Adrenal gland (tissue), 12 donors: ENCODE data around the gene MPC1. TPM values are rescaled to one million over a fixed set of nuclear protein-coding genes. Genes with fewer than 3 reads are reported as not detected.
A peak's percentile ranks its signal among the peaks of the same experiment; 100 is the strongest.

Experiments used
- DNase-seq, 7 donors: peaks; one replicate each; pipeline ENCODE4 v3.0.0-alpha.2; 2019 to 2020
- H3K27ac ChIP-seq, 5 donors: fragments of 200-600 bp; sonication (generic) in 4 of 5; 1 replicate in 3 of 5; 2 replicates in 2 of 5; pipeline versions ENCODE4 v1.5.1 to v1.8.0; 2016 to 2020; ENCODE audit warnings: mild to moderate bottlenecking in 1 of 5
- H3K27me3 ChIP-seq: fragments of 200-600 bp; 2 replicates; pipeline ENCODE4 v1.8.0; 2021
- H3K36me3 ChIP-seq, 2 donors: fragments of 200-600 bp; replicated peaks in 1 of 2; 1 replicate in 1 of 2; 2 replicates in 1 of 2; pipeline versions ENCODE4 v1.5.1 to v1.8.0; 2018 to 2022
- H3K4me1 ChIP-seq, 2 donors: fragments of 200-600 bp; replicated peaks in 1 of 2; 1 replicate in 1 of 2; 2 replicates in 1 of 2; pipeline versions ENCODE4 v1.5.1 to v1.8.0; 2018 to 2021
- H3K4me3 ChIP-seq, 4 donors: fragments of 200-600 bp; sonication (generic) in 3 of 4; one replicate each; pipeline ENCODE4 v1.5.1; 2016 to 2018
- H3K9me3 ChIP-seq, 3 donors: fragments of 200-600 bp; sonication (generic) in 1 of 3; replicated peaks in 1 of 3; 1 replicate in 2 of 3; 2 replicates in 1 of 3; pipeline versions ENCODE4 v1.5.1 to v1.8.0; 2016 to 2021
- CTCF ChIP-seq, 6 experiments: fragments of 450-650 bp in 4 of 6; fragments of 200-600 bp in 2 of 6; sonication (generic) in 1 of 6; IDR thresholded peaks; 1 replicate in 5 of 6; 2 replicates in 1 of 6; pipeline versions ENCODE4 v1.5.1 to v1.8.0; 2016 to 2021; ENCODE audit warnings: antibody characterized with exemption in 6 of 6, mild to moderate bottlenecking in 2 of 6, moderate library complexity in 1 of 6
- POLR2A ChIP-seq, 2 donors: fragments of 450-650 bp; IDR thresholded peaks; one replicate each; pipeline ENCODE4 v1.6.1; 2017; ENCODE audit warnings: antibody characterized with exemption in 2 of 2, mild to moderate bottlenecking in 2 of 2, moderate library complexity in 1 of 2
- WGBS, 4 donors: extraction: QIAGEN DNeasy Blood & Tissue Kit in 2 of 4; methylation state at CpG; one replicate each; pipeline versions ENCODE4 v1.1.5 to v1.1.7; 2013 to 2017; 5-methylcytosine and 5-hydroxymethylcytosine counted together
- intact Hi-C, 2 donors: fragments of 100-400 bp; cut with DNase I; formaldehyde crosslinking; loops; one replicate each; pipeline versions ENCODE4 v1.14.1 to v1.15.0; 2022 to 2023
- polyA plus RNA-seq, 3 donors: library from polyadenylated mRNA; stranded (reverse); fragments of 200-250 nt in 2 of 3; fragments of 350-450 nt in 1 of 3; fragmentation: Illumina TruSeq in 1 of 3; extraction: RNeasy Lipid Tissue Mini Kit (QIAGEN cat#74804) in 1 of 3; gene quantifications; one replicate each; pipeline ENCODE4 v1.2.3, GENCODE V29; 2013 to 2014
- total RNA-seq, 9 donors: library from RNA; depleted of rRNA in 4 of 9; stranded (reverse); fragments of >200 nt in 4 of 9; fragments of 120-200 nt in 1 of 9; fragmentation: NEBNext Ultra II Directional in 1 of 9; extraction: Animal tissue kit (Norgen Biotek cat#: 25700) in 1 of 9; gene quantifications; one replicate each; pipeline versions ENCODE4 v1.1.0 to v1.2.4, GENCODE V29; 2013 to 2023
- donor health status: healthy with polysubstance abuse.
- donor health status: Bipolar disorder and iron deficiency.
- donor health status: DM: yes; HTN: yes; CAD: no.
- donor health status: DM: no; HTN: no; CAD: no.
- donor health status: DM: no; HTN: no; CAD: no.
- donor health status: DM: yes; HTN: yes; CAD: no.

Gene MPC1
- total and polyA plus RNA-seq, 12 donors: 22.8 to 76.9 (median 46.0) TPM

- TF ChIP-seq CTCF (IDR thresholded peaks at IDR 0.05) (no peak), POLR2A (IDR thresholded peaks at IDR 0.05) (no peak)
- no peak for DNase-seq
- Histone ChIP-seq H3K9me3 (no peaks in the 10 kb centered on the region), H3K4me3 (peak overlapping the region in 2 of 4 donors; percentile 77 to 94), H3K27me3 (no peaks in the 10 kb centered on the region), H3K4me1 (peaks cover 6 to 20% of the 10 kb centered on the region in 2 donors), H3K27ac (peak overlapping the region in 3 of 5 donors; percentile 86 to 96 (median 96)), H3K36me3 (no peaks in the 10 kb centered on the region)
- 20 to 27% (median 27%) methylated on average over 6 of the region's 6 CpGs for WGBS, 4 donors
- intact Hi-C loops: loop anchor here in 1 of 2 donors (5.0 kb wide), 1 partner anchor 104 kb away; no protein-coding TSS in a partner anchor
Observed at GRCh38 chr6:166381381-166381732, 1.4 kb downstream of the MPC1 start.

GRCh38 chr6:166379800-166380199 lies 2.9 kb downstream of the MPC1 start:
- peaks cover 6 to 20% of the 10 kb centered on the region in 2 donors for H3K4me1 ChIP-seq
- 66 to 74% (median 74%) methylated on average over 4 of the region's 4 CpGs for WGBS, 4 donors
- H3K36me3 ChIP-seq: no peaks in the 10 kb centered on the region
- H3K4me3 ChIP-seq: no peak overlapping the region
- no peaks in the 10 kb centered on the region for H3K9me3 ChIP-seq
- TF ChIP-seq POLR2A (IDR thresholded peaks at IDR 0.05): no peak
- TF ChIP-seq CTCF (IDR thresholded peaks at IDR 0.05): no peak
- intact Hi-C loops: loop anchor here in 1 of 2 donors (5.0 kb wide), 1 partner anchor 102 kb away; no protein-coding TSS in a partner anchor
- DNase-seq: peak in 3 of 7 donors; percentile 16 to 30 (median 24)
- H3K27ac ChIP-seq: no peak overlapping the region
- H3K27me3 ChIP-seq: no peaks in the 10 kb centered on the region

- no peaks in the 10 kb centered on the region for H3K9me3 ChIP-seq
- TF ChIP-seq POLR2A (IDR thresholded peaks at IDR 0.05) (no peak), CTCF (IDR thresholded peaks at IDR 0.05) (no peak)
- no peaks in the 10 kb centered on the region for H3K27me3 ChIP-seq
- no peak overlapping the region for H3K4me3 ChIP-seq
- peaks cover 6 to 18% of the 10 kb centered on the region in 2 donors for H3K4me1 ChIP-seq
- intact Hi-C loops: no loop called here
- no peaks in the 10 kb centered on the region for H3K36me3 ChIP-seq
- no peak for DNase-seq
- H3K27ac ChIP-seq: no peak overlapping the region
- 88 to 94% (median 93%) methylated on average over 1 of the region's 1 CpG for WGBS, 4 donors
Observed at GRCh38 chr6:166379103-166379586, 3.6 kb downstream of the MPC1 start.

- no peaks in the 10 kb centered on the region for H3K27me3 ChIP-seq
- DNase-seq: no peak
- WGBS, 4 donors: 46 to 75% (median 48%) methylated on average over 2 of the region's 2 CpGs
- H3K4me3 ChIP-seq: no peak overlapping the region
- intact Hi-C loops: no loop called here
- H3K27ac ChIP-seq: no peak overlapping the region
- no peaks in the 10 kb centered on the region for H3K36me3 ChIP-seq
- TF ChIP-seq POLR2A (IDR thresholded peaks at IDR 0.05) (no peak), CTCF (IDR thresholded peaks at IDR 0.05) (no peak)
- peaks cover 6 to 13% of the 10 kb centered on the region in 2 donors for H3K4me1 ChIP-seq
- no peaks in the 10 kb centered on the region for H3K9me3 ChIP-seq
Observed at GRCh38 chr6:166377721-166378120, 5.0 kb downstream of the MPC1 start.
